IMR-90 (cell line): ENCODE data around the gene TMEM60. TPM values are rescaled to one million over a fixed set of nuclear protein-coding genes. Genes with fewer than 3 reads are reported as not detected.

ENCODE experiments used
- polyA plus RNA-seq, 3 experiments: library from polyadenylated mRNA; depleted of rRNA; stranded (reverse); fragments of >200 nt; gene quantifications; 2 replicates each; pipeline ENCODE4 v1.2.3, GENCODE V29; 2012; ENCODE audit warnings: low replicate concordance in 1 of 3
- total RNA-seq: library from RNA; depleted of rRNA; stranded (reverse); fragments of >200 nt; gene quantifications from 2 replicates; pipeline ENCODE4 v1.2.3, GENCODE V29; 2012; rRNA removed

TMEM60 gene
- total and polyA plus RNA-seq, 2 of the 4 experiments (the other 2 are of a cell fraction), result 9.9 to 17.2 TPM

Other genes with a start within 250 kb of the TMEM60 start
- gene RSBN1L, start 102.0 kb downstream of the TMEM60 start, total RNA-seq, result 14.7 and 23.6 TPM in 2 replicates
- gene RSBN1L, start 102.0 kb downstream of the TMEM60 start, polyA plus RNA-seq (2012; rRNA removed), result 5.7 and 7.8 TPM in 2 replicates
- 65.5 and 69.9 TPM in 2 replicates for gene PHTF2, start 339 bp upstream of the TMEM60 start, total RNA-seq
- gene PHTF2, start 339 bp upstream of the TMEM60 start, polyA plus RNA-seq (2012; rRNA removed), result 21.7 and 28.3 TPM in 2 replicates